Ascending aorta (tissue), 2 donors: ENCODE measurements around the gene TEK. TPM values are rescaled to one million over a fixed set of nuclear protein-coding genes. Genes with fewer than 3 reads are reported as not detected.

Experiments used
- DNase-seq, 2 donors: peaks; one replicate each; pipeline ENCODE4 v3.0.0-alpha.2; 2019; ENCODE audit warnings: low spot score in 2 of 2
- H3K27ac ChIP-seq, 2 donors: fragments of 200-600 bp; sonication (generic); one replicate each; pipeline ENCODE4 v1.5.1; 2016 to 2017; ENCODE audit warnings: mild to moderate bottlenecking in 1 of 2
- H3K27me3 ChIP-seq: fragments of 200-600 bp; sonication (generic); one replicate; pipeline ENCODE4 v1.5.1; 2017
- H3K36me3 ChIP-seq, 2 donors: fragments of 200-600 bp; sonication (generic); one replicate each; pipeline ENCODE4 v1.5.1; 2016
- H3K4me1 ChIP-seq, 2 donors: fragments of 200-600 bp; sonication (generic); one replicate each; pipeline ENCODE4 v1.5.1; 2016 to 2017; ENCODE audit warnings: mild to moderate bottlenecking in 1 of 2
- H3K4me3 ChIP-seq, 2 donors: fragments of 200-600 bp; sonication (generic); one replicate each; pipeline ENCODE4 v1.5.1; 2016 to 2017; ENCODE audit warnings: mild to moderate bottlenecking in 1 of 2
- H3K9me3 ChIP-seq, 2 donors: fragments of 200-600 bp; sonication (generic); one replicate each; pipeline ENCODE4 v1.5.1; 2016
- CTCF ChIP-seq, 3 experiments: fragments of 200-600 bp in 2 of 3; fragments of 450-650 bp in 1 of 3; sonication (generic) in 2 of 3; IDR thresholded peaks; one replicate each; pipeline ENCODE4 v1.5.1; 2016 to 2019; ENCODE audit warnings: antibody characterized with exemption in 3 of 3, mild to moderate bottlenecking in 1 of 3, moderate library complexity in 1 of 3
- intact Hi-C: fragments of 100-400 bp; cut with DNase I; formaldehyde crosslinking; loops from one replicate; pipeline ENCODE4 v1.15.1; 2023
- total RNA-seq: library from RNA; depleted of rRNA; stranded (reverse); fragments of >200 nt; gene quantifications from one replicate; pipeline ENCODE4 v1.1.0, GENCODE V29; 2016

TEK gene
- total RNA-seq, 1 donor from 2014 or later = 31.8 TPM

GRCh38 chr9:27165068-27165467 is 56.0 kb downstream of the TEK start:
- no peak for DNase-seq
- intact Hi-C loops = no loop called here
- H3K4me3 ChIP-seq = no peak overlapping the region
- no peaks in the 10 kb centered on the region for H3K9me3 ChIP-seq
- no peak overlapping the region for H3K27ac ChIP-seq
- H3K36me3 ChIP-seq = no peaks in the 10 kb centered on the region
- no peaks in the 10 kb centered on the region for H3K27me3 ChIP-seq
- TF ChIP-seq CTCF (IDR thresholded peaks at IDR 0.05) = no peak
- no peaks in the 10 kb centered on the region for H3K4me1 ChIP-seq

GRCh38 chr9:27165670-27166069 is 56.6 kb downstream of the TEK start:
- intact Hi-C loops = no loop called here
- no peaks in the 10 kb centered on the region for H3K36me3 ChIP-seq

GRCh38 chr9:27168496-27168895 is 59.5 kb downstream of the TEK start:
- H3K9me3 ChIP-seq = no peaks in the 10 kb centered on the region
- H3K27ac ChIP-seq = no peak overlapping the region
- H3K4me3 ChIP-seq = no peak overlapping the region
- no peak for DNase-seq
- H3K4me1 ChIP-seq = no peaks in the 10 kb centered on the region
- no peaks in the 10 kb centered on the region for H3K36me3 ChIP-seq
- intact Hi-C loops = no loop called here
- no peaks in the 10 kb centered on the region for H3K27me3 ChIP-seq
- TF ChIP-seq CTCF (IDR thresholded peaks at IDR 0.05) = no peak

More at GRCh38 chr9:27165670-27166069, 56.6 kb downstream of the TEK start:
- no peak for DNase-seq
- H3K4me1 ChIP-seq = no peaks in the 10 kb centered on the region
- no peak overlapping the region for H3K4me3 ChIP-seq
- no peak overlapping the region for H3K27ac ChIP-seq
- H3K27me3 ChIP-seq = no peaks in the 10 kb centered on the region
- TF ChIP-seq CTCF (IDR thresholded peaks at IDR 0.05) = no peak
- H3K9me3 ChIP-seq = no peaks in the 10 kb centered on the region

- Histone ChIP-seq H3K4me1 (no peaks in the 10 kb centered on the region), H3K27ac (no peak overlapping the region), H3K27me3 (no peaks in the 10 kb centered on the region), H3K9me3 (no peaks in the 10 kb centered on the region), H3K4me3 (no peak overlapping the region), H3K36me3 (no peaks in the 10 kb centered on the region)
- no peak for DNase-seq
- no peak for TF ChIP-seq CTCF (IDR thresholded peaks at IDR 0.05)
- intact Hi-C loops = no loop called here
These were observed 59.9 kb downstream of the TEK start for GRCh38 chr9:27168951-27169350.

GRCh38 chr9:27176971-27177370 is 67.9 kb downstream of the TEK start:
- Histone ChIP-seq H3K27ac (no peak overlapping the region), H3K4me3 (no peak overlapping the region), H3K36me3 (no peaks in the 10 kb centered on the region), H3K27me3 (no peaks in the 10 kb centered on the region), H3K9me3 (peaks cover 0 to 5% of the 10 kb centered on the region in 2 donors), H3K4me1 (peaks cover 0 to 5% of the 10 kb centered on the region in 2 donors)
- DNase-seq = no peak
- intact Hi-C loops = no loop called here
- TF ChIP-seq CTCF (IDR thresholded peaks at IDR 0.05) = no peak

- peaks cover 0 to 5% of the 10 kb centered on the region in 2 donors for H3K9me3 ChIP-seq
- no peaks in the 10 kb centered on the region for H3K27me3 ChIP-seq
- no peak for DNase-seq
- no peak overlapping the region for H3K4me3 ChIP-seq
- H3K4me1 ChIP-seq = peaks cover 0 to 7% of the 10 kb centered on the region in 2 donors
- TF ChIP-seq CTCF (IDR thresholded peaks at IDR 0.05) = no peak
- no peaks in the 10 kb centered on the region for H3K36me3 ChIP-seq
- intact Hi-C loops = no loop called here
- H3K27ac ChIP-seq = no peak overlapping the region
These were observed 70.3 kb downstream of the TEK start for GRCh38 chr9:27179245-27179865.
